ENCODE data around the gene STK35.

The STK35 gene

GRCh38 chr20:2101057-2101864, at the start of gene STK35:
Gene STK35 (plus strand): TSS chr20:2101827. CDS start chr20:2101882, 55 bp downstream.
- no peak for DNase-seq (ENCODE audit: low read depth)

GRCh38 chr20:2051946-2052345, 49.7 kb upstream of the STK35 start:
- no peak for DNase-seq (ENCODE audit: low read depth)

GRCh38 chr20:2052741-2053140, 48.9 kb upstream of the STK35 start:
- DNase-seq (ENCODE audit: low read depth), result no peak

- no peak for DNase-seq (ENCODE audit: low read depth)
These were observed 48.0 kb upstream of the STK35 start for GRCh38 chr20:2053615-2054014.

- no peak for DNase-seq (ENCODE audit: low read depth)
These were observed 46.7 kb upstream of the STK35 start for GRCh38 chr20:2054911-2055310.

- no peak for DNase-seq (ENCODE audit: low read depth)
These were observed 42.2 kb upstream of the STK35 start for GRCh38 chr20:2059411-2059810.

GRCh38 chr20:2065099-2065498, 36.5 kb upstream of the STK35 start:
- DNase-seq (ENCODE audit: low read depth), result no peak

GRCh38 chr20:2066461-2067122, 35.0 kb upstream of the STK35 start:
- no peak for DNase-seq (ENCODE audit: low read depth)

GRCh38 chr20:2080532-2081224, 20.9 kb upstream of the STK35 start:
- DNase-seq (ENCODE audit: low read depth), result no peak

GRCh38 chr20:2084703-2085102, 16.9 kb upstream of the STK35 start:
- DNase-seq (ENCODE audit: low read depth), result peak; percentile 47

- DNase-seq (ENCODE audit: low read depth), result peak; percentile 26
These were observed 15.2 kb upstream of the STK35 start for GRCh38 chr20:2086177-2086979.

GRCh38 chr20:2086980-2087377, 14.6 kb upstream of the STK35 start:
- DNase-seq (ENCODE audit: low read depth), result no peak

GRCh38 chr20:2088891-2089290, 12.7 kb upstream of the STK35 start:
- DNase-seq (ENCODE audit: low read depth), result no peak

GRCh38 chr20:2089447-2089846, 12.2 kb upstream of the STK35 start:
- no peak for DNase-seq (ENCODE audit: low read depth)

GRCh38 chr20:2093159-2093781, 8.4 kb upstream of the STK35 start:
- DNase-seq (ENCODE audit: low read depth), result no peak

GRCh38 chr20:2093883-2094282, 7.7 kb upstream of the STK35 start:
- DNase-seq (ENCODE audit: low read depth), result no peak

GRCh38 chr20:2101865-2102584, 398 bp downstream of the STK35 start:
- DNase-seq (ENCODE audit: low read depth), result peak; percentile 87

GRCh38 chr20:2102585-2103460, 1.2 kb downstream of the STK35 start:
- DNase-seq (ENCODE audit: low read depth), result peak; percentile 78

- DNase-seq (ENCODE audit: low read depth), result no peak
These were observed 2.0 kb downstream of the STK35 start for GRCh38 chr20:2103461-2104153.

Data from GM04504 (cell line).